Testis (tissue), 3 donors: ENCODE results near the gene ZNF777. TPM values are rescaled to one million over a fixed set of nuclear protein-coding genes. Genes with fewer than 3 reads are reported as not detected.

ENCODE experiments used
- DNase-seq: peaks from one replicate; pipeline ENCODE4 v3.0.0-alpha.2; 2019
- H3K27ac ChIP-seq, 2 donors: fragments of 200-600 bp; sonication (generic); one replicate each; pipeline ENCODE4 v1.5.1; 2019
- H3K27me3 ChIP-seq: fragments of 200-600 bp; sonication (generic); one replicate; pipeline ENCODE4 v1.5.1; 2019
- H3K36me3 ChIP-seq: fragments of 200-600 bp; sonication (generic); one replicate; pipeline ENCODE4 v1.5.1; 2017; ENCODE audit warnings: low read depth; ENCODE audit errors: missing control alignments
- H3K4me1 ChIP-seq: fragments of 200-600 bp; sonication (generic); one replicate; pipeline ENCODE4 v1.5.1; 2019
- H3K4me3 ChIP-seq, 2 donors: fragments of 200-600 bp; sonication (generic); one replicate each; pipeline ENCODE4 v1.5.1; 2017 to 2019
- H3K9me3 ChIP-seq: fragments of 200-600 bp; sonication (generic); one replicate; pipeline ENCODE4 v1.5.1; 2017
- POLR2A ChIP-seq: fragments of 450-650 bp; IDR thresholded peaks from one replicate; pipeline ENCODE4 v1.6.1; 2017; ENCODE audit warnings: antibody characterized with exemption, mild to moderate bottlenecking, moderate library complexity
- WGBS, 2 donors: methylation state at CpG; one replicate each; pipeline ENCODE4 v1.1.5; 2018; 5-methylcytosine and 5-hydroxymethylcytosine counted together
- intact Hi-C: fragments of 100-400 bp; cut with DNase I; formaldehyde crosslinking; loops from one replicate; pipeline ENCODE4 v1.15.1; 2023; ENCODE audit warnings: low total_unique reads
- polyA plus RNA-seq: library from polyadenylated mRNA; stranded (reverse); fragments of 350-450 nt; fragmentation: Illumina TruSeq; extraction: RNeasy Lipid Tissue Mini Kit (QIAGEN cat#74804); gene quantifications from one replicate; pipeline ENCODE4 v1.2.3, GENCODE V29; 2014; ENCODE audit warnings: low read depth, low replicate concordance; ENCODE audit not compliant: insufficient read depth
- total RNA-seq, 2 donors: library from RNA; depleted of rRNA; stranded (reverse); fragments of >200 nt; gene quantifications; one replicate each; pipeline ENCODE4 v1.2.3, GENCODE V29; 2016
- TF ChIP-seq, protein P1 (sequence below), 3 experiments: fragments of 450-650 bp in 2 of 3; fragments of 200-600 bp in 1 of 3; sonication (generic) in 1 of 3; IDR thresholded peaks; one replicate each; pipeline ENCODE4 v1.5.1; 2016 to 2019; ENCODE audit warnings: antibody characterized with exemption in 3 of 3, mild to moderate bottlenecking in 2 of 3, moderate library complexity in 1 of 3

Gene ZNF777
- total and polyA plus RNA-seq, 3 donors from 2014 or later, result 15.4 to 25.0 (median 19.4) TPM

DNA sequence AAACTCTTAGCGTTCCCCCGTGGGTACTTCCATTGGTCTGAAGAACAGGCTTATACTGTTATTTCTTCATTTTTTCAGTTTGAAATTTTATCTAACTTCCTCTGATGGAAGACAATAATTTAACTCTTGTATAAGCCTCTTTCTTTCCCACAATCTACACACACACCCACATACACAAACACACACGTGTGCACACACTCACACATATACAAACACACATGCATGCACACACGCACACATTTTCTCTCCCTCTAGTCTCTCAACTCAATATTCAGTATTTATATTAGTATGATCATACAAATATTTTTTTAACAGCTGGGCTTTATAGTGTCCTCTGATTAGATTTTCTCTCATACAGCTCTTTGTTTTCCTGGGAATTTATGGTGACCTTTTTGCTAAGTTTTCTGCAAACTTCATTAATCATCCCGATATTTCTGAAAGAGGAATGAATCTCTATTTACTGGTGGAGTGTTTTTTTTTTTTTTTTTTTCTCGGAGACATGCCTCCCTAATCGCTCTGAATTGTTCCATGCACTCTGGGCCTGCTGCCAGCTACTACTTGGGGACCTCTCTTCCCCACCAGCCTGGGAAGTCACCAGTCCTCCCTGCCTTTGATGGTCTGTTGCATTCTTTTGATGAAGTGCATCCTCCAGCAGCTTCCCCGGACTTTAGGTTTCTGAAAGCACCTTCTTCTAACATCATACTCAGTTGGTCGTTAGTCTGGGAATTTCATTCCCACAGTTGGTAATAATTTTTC, 75.5 kb downstream of the ZNF777 start:
- Histone ChIP-seq H3K4me3 (no peak overlapping the region), H3K9me3 (no peaks in the 10 kb centered on the region), H3K36me3 (no peaks in the 10 kb centered on the region), H3K27me3 (no peaks in the 10 kb centered on the region), H3K27ac (no peak overlapping the region), H3K4me1 (no peaks in the 10 kb centered on the region)
- TF ChIP-seq, protein P1, sequence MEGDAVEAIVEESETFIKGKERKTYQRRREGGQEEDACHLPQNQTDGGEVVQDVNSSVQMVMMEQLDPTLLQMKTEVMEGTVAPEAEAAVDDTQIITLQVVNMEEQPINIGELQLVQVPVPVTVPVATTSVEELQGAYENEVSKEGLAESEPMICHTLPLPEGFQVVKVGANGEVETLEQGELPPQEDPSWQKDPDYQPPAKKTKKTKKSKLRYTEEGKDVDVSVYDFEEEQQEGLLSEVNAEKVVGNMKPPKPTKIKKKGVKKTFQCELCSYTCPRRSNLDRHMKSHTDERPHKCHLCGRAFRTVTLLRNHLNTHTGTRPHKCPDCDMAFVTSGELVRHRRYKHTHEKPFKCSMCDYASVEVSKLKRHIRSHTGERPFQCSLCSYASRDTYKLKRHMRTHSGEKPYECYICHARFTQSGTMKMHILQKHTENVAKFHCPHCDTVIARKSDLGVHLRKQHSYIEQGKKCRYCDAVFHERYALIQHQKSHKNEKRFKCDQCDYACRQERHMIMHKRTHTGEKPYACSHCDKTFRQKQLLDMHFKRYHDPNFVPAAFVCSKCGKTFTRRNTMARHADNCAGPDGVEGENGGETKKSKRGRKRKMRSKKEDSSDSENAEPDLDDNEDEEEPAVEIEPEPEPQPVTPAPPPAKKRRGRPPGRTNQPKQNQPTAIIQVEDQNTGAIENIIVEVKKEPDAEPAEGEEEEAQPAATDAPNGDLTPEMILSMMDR (IDR thresholded peaks at IDR 0.05), result no peak
- TF ChIP-seq POLR2A, result no peak
- intact Hi-C loops, result no loop called here
- DNase-seq, result no peak
- WGBS, 2 donors, result 35 to 42% methylated on average over 9 of the region's 9 CpGs

Other genes with a start within 250 kb of the ZNF777 start
- gene ZNF212, start 221.4 kb downstream of the ZNF777 start, total RNA-seq, result 10 to 100 TPM; 23.1 to 24.2 TPM
- 17.2 TPM for gene ZNF212, start 221.4 kb downstream of the ZNF777 start, polyA plus RNA-seq
- gene ZNF783, start 198.9 kb downstream of the ZNF777 start, total RNA-seq, result 10 to 100 TPM; 30.5 to 41.1 TPM
- 15.0 TPM for gene ZNF783, start 198.9 kb downstream of the ZNF777 start, polyA plus RNA-seq
- gene ZNF746, start 36.7 kb upstream of the ZNF777 start, total RNA-seq, result 10 to 100 TPM; 49.3 to 56.7 TPM
- gene ZNF746, start 36.7 kb upstream of the ZNF777 start, polyA plus RNA-seq, result 32.1 TPM